Upper lobe of right lung (tissue), 1 donor: Measurements from ENCODE around the gene ASB7. TPM values are rescaled to one million over a fixed set of nuclear protein-coding genes. Genes with fewer than 3 reads are reported as not detected.
A peak's percentile ranks its signal among the peaks of the same experiment; 100 is the strongest.

Experiments
- ATAC-seq: fragments of 200-7000 bp; cut with Tn5 transposase; one replicate; pipeline ENCODE4 v1.9.1; 2020; ENCODE audit warnings: mild to moderate bottlenecking, moderate library complexity
- DNase-seq: peaks from one replicate; pipeline ENCODE4 v3.0.0-alpha.2; 2020
- H3K27ac ChIP-seq: fragments of 200-600 bp; one replicate; pipeline ENCODE4 v1.8.0; 2022
- H3K27me3 ChIP-seq: fragments of 200-600 bp; one replicate; pipeline ENCODE4 v1.8.0; 2022; ENCODE audit warnings: mild to moderate bottlenecking
- H3K36me3 ChIP-seq: fragments of 200-600 bp; one replicate; pipeline ENCODE4 v1.8.0; 2022
- H3K4me1 ChIP-seq: fragments of 200-600 bp; one replicate; pipeline ENCODE4 v1.8.0; 2022
- H3K4me3 ChIP-seq: fragments of 200-600 bp; one replicate; pipeline ENCODE4 v1.8.0; 2022; ENCODE audit warnings: mild to moderate bottlenecking
- H3K9me3 ChIP-seq: fragments of 200-600 bp; one replicate; pipeline ENCODE4 v1.8.0; 2022
- intact Hi-C: fragments of 100-400 bp; cut with DNase I; formaldehyde crosslinking; loops from one replicate; pipeline ENCODE4 v1.11.0; 2022
- total RNA-seq: library from RNA; stranded (reverse); fragmentation: NEBNext Ultra II Directional; extraction: Animal tissue kit (Norgen Biotek cat#: 25700); gene quantifications from one replicate; pipeline ENCODE4 v1.2.1, GENCODE V29; 2021
- TF ChIP-seq, protein P1 (sequence below): fragments of 200-600 bp; IDR thresholded peaks from one replicate; pipeline ENCODE4 v1.8.0; 2022; ENCODE audit warnings: antibody characterized with exemption
- donor health status: DM: no; HTN: yes; CAD: no; lungs with severe emphysema.

ASB7 gene
- total RNA-seq, 1 donor from 2014 or later = 13.1 TPM

DNA sequence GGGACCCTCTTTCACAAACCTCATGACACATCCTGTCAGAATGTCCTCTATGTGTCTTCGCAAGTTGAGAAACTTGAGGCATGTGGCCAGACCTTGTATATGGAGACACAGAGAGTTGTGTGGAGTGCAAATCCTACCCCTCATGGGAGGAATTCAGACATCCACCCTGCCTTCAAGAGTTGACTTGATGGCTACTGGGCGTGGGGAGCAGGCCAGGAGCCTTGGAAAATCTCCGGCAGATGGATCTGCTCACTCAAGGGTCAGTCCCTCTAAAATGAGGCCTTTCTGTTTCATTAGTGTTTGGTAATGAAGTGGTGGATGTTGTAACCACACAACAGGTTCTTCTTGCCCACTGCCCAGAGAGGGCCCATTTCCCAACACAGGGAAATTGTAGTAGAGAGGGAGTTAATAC, 79.0 kb downstream of the ASB7 start:
- no peak overlapping the region for H3K4me3 ChIP-seq
- intact Hi-C loops = no loop called here
- no peaks in the 10 kb centered on the region for H3K9me3 ChIP-seq
- no peaks in the 10 kb centered on the region for H3K36me3 ChIP-seq
- no peaks in the 10 kb centered on the region for H3K4me1 ChIP-seq
- no peak overlapping the region for H3K27ac ChIP-seq
- no peaks in the 10 kb centered on the region for H3K27me3 ChIP-seq
- TF ChIP-seq, protein P1, sequence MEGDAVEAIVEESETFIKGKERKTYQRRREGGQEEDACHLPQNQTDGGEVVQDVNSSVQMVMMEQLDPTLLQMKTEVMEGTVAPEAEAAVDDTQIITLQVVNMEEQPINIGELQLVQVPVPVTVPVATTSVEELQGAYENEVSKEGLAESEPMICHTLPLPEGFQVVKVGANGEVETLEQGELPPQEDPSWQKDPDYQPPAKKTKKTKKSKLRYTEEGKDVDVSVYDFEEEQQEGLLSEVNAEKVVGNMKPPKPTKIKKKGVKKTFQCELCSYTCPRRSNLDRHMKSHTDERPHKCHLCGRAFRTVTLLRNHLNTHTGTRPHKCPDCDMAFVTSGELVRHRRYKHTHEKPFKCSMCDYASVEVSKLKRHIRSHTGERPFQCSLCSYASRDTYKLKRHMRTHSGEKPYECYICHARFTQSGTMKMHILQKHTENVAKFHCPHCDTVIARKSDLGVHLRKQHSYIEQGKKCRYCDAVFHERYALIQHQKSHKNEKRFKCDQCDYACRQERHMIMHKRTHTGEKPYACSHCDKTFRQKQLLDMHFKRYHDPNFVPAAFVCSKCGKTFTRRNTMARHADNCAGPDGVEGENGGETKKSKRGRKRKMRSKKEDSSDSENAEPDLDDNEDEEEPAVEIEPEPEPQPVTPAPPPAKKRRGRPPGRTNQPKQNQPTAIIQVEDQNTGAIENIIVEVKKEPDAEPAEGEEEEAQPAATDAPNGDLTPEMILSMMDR = no peak
- DNase-seq = peak; percentile 15
- ATAC-seq = no peak

DNA sequence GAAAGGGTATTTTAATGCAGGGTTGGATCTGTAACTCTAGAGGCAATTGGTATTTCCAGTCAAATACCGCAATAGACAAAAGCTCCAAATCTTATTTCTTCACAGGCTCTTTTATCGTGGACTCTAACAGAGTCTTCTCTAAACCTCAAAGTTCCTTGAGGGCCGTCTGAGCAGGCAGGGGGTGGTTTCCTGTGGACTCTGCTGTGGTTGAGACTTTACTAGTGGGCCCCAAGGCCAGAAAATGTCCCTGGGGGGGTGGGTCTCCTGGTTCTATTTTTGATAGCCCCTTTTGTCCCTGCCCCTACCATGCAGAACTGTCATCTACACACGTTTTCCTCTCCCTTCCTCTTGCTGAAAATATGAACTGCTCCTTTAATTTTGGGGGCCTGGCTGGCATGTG, 80.1 kb downstream of the ASB7 start:
- ATAC-seq (no peak), DNase-seq (peak; percentile 15)
- Histone ChIP-seq H3K27me3 (no peaks in the 10 kb centered on the region), H3K4me1 (no peaks in the 10 kb centered on the region), H3K36me3 (no peaks in the 10 kb centered on the region), H3K9me3 (no peaks in the 10 kb centered on the region), H3K4me3 (no peak overlapping the region), H3K27ac (no peak overlapping the region)
- intact Hi-C loops = no loop called here
- TF ChIP-seq, protein P1 = no peak

DNA sequence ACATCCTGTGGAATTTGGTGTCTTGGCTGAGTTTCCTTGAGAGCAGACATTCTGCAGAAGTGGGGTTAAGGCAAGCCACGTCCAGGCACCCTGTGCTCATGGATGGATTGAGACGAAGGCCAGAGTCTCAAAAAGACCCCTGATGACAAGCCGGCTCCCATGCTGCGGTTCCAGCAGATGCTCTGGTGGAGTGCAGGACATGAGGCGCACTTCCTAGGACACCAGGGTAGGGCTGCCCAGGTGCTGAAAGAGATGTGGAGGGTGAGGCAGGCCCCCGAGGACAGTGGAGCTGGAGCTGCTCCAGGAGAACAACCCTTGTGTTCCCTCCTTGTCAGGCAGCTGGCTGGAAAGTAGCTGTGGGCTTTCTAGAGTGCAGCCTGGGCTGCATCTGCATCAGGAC, 81.0 kb downstream of the ASB7 start:
- H3K27me3 ChIP-seq = no peaks in the 10 kb centered on the region
- no peaks in the 10 kb centered on the region for H3K36me3 ChIP-seq
- no peak overlapping the region for H3K4me3 ChIP-seq
- intact Hi-C loops = no loop called here
- no peak overlapping the region for H3K27ac ChIP-seq
- TF ChIP-seq, protein P1 = no peak
- DNase-seq (peak; percentile 52), ATAC-seq (no peak)
- H3K4me1 ChIP-seq = peaks cover 4% of the 10 kb centered on the region
- no peaks in the 10 kb centered on the region for H3K9me3 ChIP-seq

DNA sequence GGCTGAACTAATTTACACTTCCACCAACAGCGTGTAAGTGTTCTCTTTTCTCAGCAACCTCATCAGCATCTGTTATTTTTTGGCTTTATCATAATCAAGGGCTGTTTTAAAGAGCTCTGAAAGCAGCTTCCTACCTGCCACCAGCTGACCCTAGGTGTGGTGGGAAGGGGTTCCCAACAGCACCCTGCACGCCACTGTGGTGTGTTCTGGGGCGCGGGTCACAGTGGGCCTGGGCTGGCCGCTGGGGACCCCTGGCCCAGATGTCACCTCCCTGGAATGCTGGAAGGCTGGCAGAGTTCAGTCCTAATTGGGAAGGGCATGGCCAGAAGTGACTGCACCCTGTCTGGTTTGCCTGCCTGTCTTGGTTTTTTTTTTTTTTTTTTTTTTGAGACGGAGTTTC, 82.2 kb downstream of the ASB7 start:
- H3K4me3 ChIP-seq = no peak overlapping the region
- H3K27me3 ChIP-seq = no peaks in the 10 kb centered on the region
- H3K27ac ChIP-seq = no peak overlapping the region
- ATAC-seq (no peak), DNase-seq (peak; percentile 11)
- intact Hi-C loops = no loop called here
- TF ChIP-seq, protein P1 = no peak
- no peaks in the 10 kb centered on the region for H3K36me3 ChIP-seq
- H3K9me3 ChIP-seq = no peaks in the 10 kb centered on the region
- H3K4me1 ChIP-seq = peaks cover 4% of the 10 kb centered on the region

DNA sequence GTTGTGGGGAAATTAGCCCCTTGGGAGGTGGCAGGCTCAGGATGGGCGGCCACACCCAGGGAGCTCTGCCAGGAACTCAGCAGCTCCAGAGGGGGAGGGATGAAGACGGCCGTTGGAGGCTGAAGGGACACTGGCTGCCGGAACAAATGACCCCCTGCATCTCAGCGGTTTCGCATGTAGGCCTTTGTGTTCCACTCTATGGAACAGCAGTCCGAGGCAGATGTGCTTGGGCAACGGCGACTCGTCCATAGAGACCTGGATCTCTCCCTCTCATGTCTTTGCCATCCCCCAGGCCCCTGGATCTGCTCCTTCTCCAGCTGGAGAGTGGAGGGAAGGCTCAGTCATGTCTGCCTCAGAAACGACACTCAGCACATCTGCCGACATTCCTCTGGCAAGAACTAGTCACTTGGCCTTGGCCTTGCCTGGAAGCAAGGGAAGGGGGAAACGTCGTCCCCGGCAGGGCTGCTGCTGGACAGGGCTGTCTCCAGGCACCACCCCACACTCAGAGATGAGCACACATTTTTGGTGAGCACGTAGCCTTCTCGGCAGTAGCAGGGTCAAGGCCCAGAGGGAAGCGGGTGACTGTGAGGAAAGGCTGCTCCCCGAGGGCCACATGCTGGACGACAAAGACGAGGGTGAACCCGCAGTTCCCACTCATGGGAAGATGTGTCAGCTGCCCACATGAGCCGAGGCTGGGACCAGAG, 83.8 kb downstream of the ASB7 start:
- Histone ChIP-seq H3K4me1 (peaks cover 4% of the 10 kb centered on the region), H3K36me3 (no peaks in the 10 kb centered on the region), H3K27ac (no peak overlapping the region), H3K4me3 (no peak overlapping the region), H3K27me3 (no peaks in the 10 kb centered on the region), H3K9me3 (no peaks in the 10 kb centered on the region)
- intact Hi-C loops = no loop called here
- DNase-seq (peak; percentile 57), ATAC-seq (no peak)
- TF ChIP-seq, protein P1 = no peak
